OCI-LY3 (cell line): ENCODE results near the gene DNAJB13.

Source experiments
- CTCF ChIP-seq: fragments of 200-600, 300-600 bp; sonication (generic); IDR thresholded peaks from 2 replicates; pipeline ENCODE4 v1.5.1; 2014; ENCODE audit warnings: antibody characterized with exemption, low read length, low read depth
- EZH2phosphoT487 ChIP-seq: fragments of 200-600 bp; shearing (Covaris generic); IDR thresholded peaks from 2 replicates; pipeline ENCODE4 v1.6.1; 2018; ENCODE audit warnings: antibody characterized with exemption, mixed run types, low read depth

GRCh38 chr11:73951797-73952196 lies 971 bp downstream of the DNAJB13 start:
- no peak for TF ChIP-seq CTCF
- no peak for TF ChIP-seq EZH2phosphoT487
